Measurements from ENCODE around the gene OR10G7. TPM values are rescaled to one million over a fixed set of nuclear protein-coding genes. Genes with fewer than 3 reads are reported as not detected.
"Not testable (repeated sequence)": the region's sequence is repeated elsewhere in the genome, so short reads cannot be mapped to it uniquely, and the experiment has no call there.

The OR10G7 gene
- total RNA-seq, 1 donor from 2014 or later: not detected

DNA sequence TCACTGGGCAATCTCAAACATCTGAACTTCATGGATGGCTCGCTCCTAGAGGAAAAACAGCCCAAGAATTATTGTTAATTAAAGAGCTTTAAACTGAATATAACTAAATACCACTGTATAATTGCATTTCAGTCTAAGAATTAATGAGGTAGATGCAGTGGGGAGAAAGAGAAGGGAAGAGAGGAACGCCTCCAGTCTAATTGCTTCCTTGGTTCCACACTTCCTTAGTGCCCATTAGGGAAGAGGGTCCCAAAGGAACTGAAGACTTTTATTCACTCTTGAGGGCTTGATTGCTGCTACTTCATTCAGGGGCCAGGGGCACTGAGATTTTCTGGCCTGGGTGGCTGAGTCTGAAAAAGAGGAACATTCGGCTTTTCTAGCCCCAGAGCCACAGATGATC is 11.8 kb upstream of the OR10G7 start:
- DNase-seq (ENCODE audit: low spot score): no peak
- intact Hi-C loops (cut with DNase I): no loop called here

DNA sequence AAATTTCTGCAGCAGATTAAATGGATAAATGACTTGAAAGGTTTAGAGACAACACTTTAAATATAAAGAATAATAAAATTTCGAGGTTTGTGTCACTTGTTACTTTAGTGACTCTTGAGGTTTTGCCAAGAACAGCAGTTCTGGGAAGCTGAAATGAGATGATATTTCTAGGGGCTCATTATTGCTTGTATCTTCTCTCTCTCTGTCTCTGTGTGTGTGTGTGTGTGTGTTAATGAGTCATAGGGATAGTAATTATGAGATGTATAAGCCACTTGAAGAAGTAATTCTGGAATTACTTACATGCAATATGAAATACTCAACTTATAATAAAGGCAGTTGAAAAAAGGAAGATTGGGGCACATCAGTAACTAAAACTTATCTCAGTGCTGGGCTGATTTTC is 9.6 kb upstream of the OR10G7 start:
- intact Hi-C loops (cut with DNase I): no loop called here
- DNase-seq (ENCODE audit: low spot score): no peak

DNA sequence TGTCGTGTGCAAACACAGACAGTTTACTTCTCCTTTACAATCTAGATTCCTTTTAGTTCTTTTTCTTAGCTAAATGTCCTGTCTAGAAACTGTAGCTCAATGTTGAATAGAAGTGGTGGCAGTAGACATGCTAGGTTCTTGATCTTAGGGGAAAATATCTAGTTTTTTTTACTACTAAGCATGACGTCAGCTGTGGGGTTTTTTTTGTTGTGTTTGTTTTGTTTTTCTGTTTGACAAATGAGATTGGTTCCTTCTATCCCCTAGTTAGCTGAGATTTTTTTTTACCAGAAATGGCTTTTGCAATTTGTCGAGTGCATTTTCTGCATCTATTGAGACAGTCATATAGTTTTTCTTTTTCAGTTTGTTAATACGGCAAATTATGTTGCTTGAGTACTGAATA is 2.3 kb upstream of the OR10G7 start:
- intact Hi-C loops (cut with DNase I): no loop called here
- no peak for DNase-seq (ENCODE audit: low spot score)

DNA sequence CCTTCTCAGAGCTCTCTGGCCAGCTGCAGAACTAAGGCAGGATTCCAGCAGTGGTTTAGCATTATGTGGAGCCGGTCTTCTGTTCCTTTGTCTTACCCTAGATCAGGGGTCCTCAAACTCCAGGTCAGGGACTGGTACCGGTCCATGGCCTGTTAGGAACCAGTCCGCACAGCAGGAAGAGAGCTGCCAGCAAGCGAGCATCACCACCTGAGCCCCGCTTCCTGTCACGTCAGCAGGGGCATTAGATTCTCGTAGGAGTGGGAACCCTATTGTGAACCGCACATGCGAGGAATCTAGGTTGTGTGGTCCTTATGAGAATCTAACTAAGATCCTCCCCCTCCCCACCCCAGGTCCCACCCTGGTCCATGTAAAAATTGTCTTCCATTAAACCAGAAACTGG is 1.6 kb downstream of the OR10G7 start:
- no peak for DNase-seq (ENCODE audit: low spot score)
- intact Hi-C loops (cut with DNase I): no loop called here

DNA sequence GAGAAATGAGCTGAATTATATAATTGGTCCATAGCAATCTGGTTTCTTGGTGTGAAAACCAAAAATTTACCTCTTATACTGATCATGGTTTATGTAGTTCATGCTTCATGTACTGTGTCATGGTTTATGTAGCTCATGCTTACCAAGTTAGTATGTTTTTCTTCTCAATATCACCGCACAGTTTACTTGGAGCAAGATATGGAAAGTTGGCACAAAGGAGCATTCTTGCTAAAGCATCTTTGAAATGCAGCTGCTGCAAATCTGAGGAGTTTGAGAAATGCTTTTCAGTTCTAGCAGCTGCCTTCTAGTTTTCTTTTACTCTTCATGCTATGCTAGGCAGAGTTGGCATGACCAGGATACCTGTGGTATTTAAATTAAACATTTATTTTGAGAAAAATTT is 4.5 kb downstream of the OR10G7 start:
- intact Hi-C loops (cut with DNase I): no loop called here
- DNase-seq (ENCODE audit: low spot score): no peak

DNA sequence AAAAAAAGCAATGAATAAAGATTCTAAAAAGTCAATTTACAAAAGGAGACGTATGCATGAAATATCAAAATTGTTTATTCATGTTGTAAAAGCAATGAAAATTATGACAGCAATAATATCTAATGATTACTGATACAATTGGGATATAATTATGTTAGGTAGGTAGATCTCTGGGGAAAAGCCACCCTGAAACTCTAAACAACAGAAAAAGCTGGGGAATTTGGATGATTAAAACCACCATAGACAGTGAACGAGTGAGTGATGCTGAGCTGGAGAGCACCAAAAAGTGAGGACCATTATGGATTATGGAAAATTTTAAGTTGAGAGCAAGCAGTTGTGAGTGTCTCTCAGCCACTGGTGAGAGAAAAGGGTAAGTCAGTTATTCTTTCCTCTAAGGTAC is 14.6 kb downstream of the OR10G7 start, which contains the start of gene OR10G8:
Gene OR10G8, plus strand, starts transcription at position 301 of the 400 bp plus-strand sequence. CDS start 2,825 bp downstream, outside the sequence.
- intact Hi-C loops (cut with DNase I): no loop called here
- no peak for DNase-seq (ENCODE audit: low spot score)

DNA sequence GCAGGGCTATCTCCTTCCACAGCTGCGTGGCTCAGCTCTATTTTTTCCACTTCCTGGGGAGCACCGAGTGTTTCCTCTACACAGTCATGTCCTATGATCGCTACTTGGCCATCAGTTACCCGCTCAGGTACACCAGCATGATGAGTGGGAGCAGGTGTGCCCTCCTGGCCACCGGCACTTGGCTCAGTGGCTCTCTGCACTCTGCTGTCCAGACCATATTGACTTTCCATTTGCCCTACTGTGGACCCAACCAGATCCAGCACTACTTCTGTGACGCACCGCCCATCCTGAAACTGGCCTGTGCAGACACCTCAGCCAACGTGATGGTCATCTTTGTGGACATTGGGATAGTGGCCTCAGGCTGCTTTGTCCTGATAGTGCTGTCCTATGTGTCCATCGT is 25.3 kb downstream of the OR10G7 start:
- intact Hi-C loops (cut with DNase I); DNase-seq (ENCODE audit: low spot score): not testable (repeated sequence)

DNA sequence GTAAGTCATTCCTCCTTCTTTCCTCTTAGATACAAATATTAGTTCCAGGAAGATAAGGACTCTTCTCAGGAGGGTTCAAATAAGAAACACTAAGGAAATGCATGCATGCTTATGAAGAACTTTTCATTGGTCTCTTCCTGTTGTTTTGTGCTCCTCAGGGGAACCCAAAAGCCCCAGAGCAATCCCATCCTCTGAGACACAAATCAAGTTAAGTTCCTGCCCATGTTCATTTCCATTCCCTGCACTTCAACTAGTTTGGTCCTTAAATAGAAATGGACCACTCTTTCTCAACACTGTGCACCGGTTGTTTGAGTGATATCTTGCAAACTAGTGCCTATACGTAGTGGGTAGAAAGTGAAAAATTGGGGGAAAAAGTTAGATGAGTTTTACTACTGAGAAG is 28.4 kb downstream of the OR10G7 start, which contains the start of gene OR10G4:
Gene OR10G4, plus strand, starts transcription at position 301 of the 400 bp plus-strand sequence. CDS start 2,578 bp downstream, outside the sequence.
- intact Hi-C loops (cut with DNase I): no loop called here
- no peak for DNase-seq (ENCODE audit: low spot score)

DNA sequence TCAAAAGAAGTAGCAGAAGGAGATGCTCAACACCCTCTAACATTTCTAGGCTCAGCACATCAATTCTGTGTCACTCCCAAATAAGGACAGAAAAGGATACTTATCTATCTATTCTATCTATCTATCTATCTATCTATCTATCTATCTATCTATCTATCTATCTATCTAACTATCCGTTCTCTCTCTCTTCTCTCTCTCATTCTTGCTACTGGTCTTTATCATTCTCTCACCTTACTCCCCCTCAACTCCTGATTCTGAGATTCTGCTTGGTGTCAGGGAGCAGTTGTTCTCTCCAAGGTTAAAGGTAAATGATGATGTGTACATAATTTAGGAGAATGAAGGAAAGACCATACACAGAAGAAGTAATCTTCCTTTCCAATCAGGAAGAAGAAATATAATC is 46.0 kb downstream of the OR10G7 start, which contains the start of gene OR10G6:
Gene OR10G6, minus strand, starts transcription at position 43 of the 400 bp plus-strand sequence. Its CDS starts 0 bp downstream, at position 43.
- no peak for DNase-seq (ENCODE audit: low spot score)
- intact Hi-C loops (cut with DNase I): no loop called here

Other genes with a start within 250 kb of the OR10G7 start
- not detected for gene OR6M1, start 235.0 kb downstream of the OR10G7 start, total RNA-seq
- not detected for gene TMEM225, start 155.7 kb downstream of the OR10G7 start, total RNA-seq
- gene OR8D4, start 139.2 kb downstream of the OR10G7 start, total RNA-seq: not detected
- gene OR4D5, start 101.7 kb downstream of the OR10G7 start, total RNA-seq: not detected
- not detected for gene OR6T1, start 97.5 kb downstream of the OR10G7 start, total RNA-seq
- not detected for gene OR10S1, start 63.5 kb downstream of the OR10G7 start, total RNA-seq
- gene OR10G6, start 46.2 kb downstream of the OR10G7 start, total RNA-seq: not detected
- gene OR10G4, start 28.3 kb downstream of the OR10G7 start, total RNA-seq: not detected
- not detected for gene OR10G9, start 18.3 kb downstream of the OR10G7 start, total RNA-seq
- not detected for gene OR10G8, start 14.5 kb downstream of the OR10G7 start, total RNA-seq
- 4.3 TPM for gene VWA5A, start 74.1 kb upstream of the OR10G7 start, total RNA-seq
- not detected for gene OR10D3, start 142.0 kb upstream of the OR10G7 start, total RNA-seq
- gene OR8G1, start 199.8 kb upstream of the OR10G7 start, total RNA-seq: not detected
- not detected for gene OR8G5, start 215.1 kb upstream of the OR10G7 start, total RNA-seq

All from cardiac septum (tissue), 1 donor.